GM23248 (cell line): ENCODE measurements around the gene TFF1.

Experiments used
- EZH2 ChIP-seq: fragments of 200-600 bp; sonication (generic); IDR thresholded peaks from 2 replicates; pipeline ENCODE4 v1.6.1; 2018; ENCODE audit warnings: antibody characterized with exemption, mild to moderate bottlenecking; ENCODE audit not compliant: insufficient read depth, poor library complexity, severe bottlenecking
- EZH2phosphoT487 ChIP-seq: fragments of 200-600 bp; sonication (generic); IDR thresholded peaks from 2 replicates; pipeline ENCODE4 v1.6.1; 2018; ENCODE audit warnings: antibody characterized with exemption, moderate library complexity, mild to moderate bottlenecking, low read depth; ENCODE audit not compliant: insufficient read depth

DNA sequence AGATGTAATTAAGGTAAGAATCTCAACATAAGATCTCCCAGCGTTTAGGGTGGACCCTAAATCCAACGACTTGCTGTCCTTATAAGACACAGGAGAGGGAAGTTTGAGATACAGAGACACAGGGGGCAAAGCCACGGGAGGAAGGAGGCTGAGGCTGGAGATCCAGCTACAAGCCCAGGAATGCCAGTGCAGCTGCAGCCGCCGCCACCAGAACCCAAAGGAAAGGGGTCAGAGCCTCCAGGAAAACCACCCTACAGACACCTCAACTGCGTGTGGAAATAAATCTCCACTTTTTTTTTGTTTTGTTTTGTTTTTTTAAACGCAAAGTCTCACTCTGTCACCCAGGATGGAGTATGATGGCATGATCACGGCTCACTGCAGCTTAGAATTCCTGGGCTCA is 12.1 kb upstream of the TFF1 start:
- TF ChIP-seq EZH2 (no peak), EZH2phosphoT487 (no peak)
